ENCODE measurements around the gene THYN1.
A peak's percentile ranks its signal among the peaks of the same experiment; 100 is the strongest.

Gene THYN1

GRCh38 chr11:134223121-134223520, 30.0 kb downstream of the THYN1 start:
- H3K4me3 ChIP-seq (ENCODE audit: low read depth, low read length): peak overlapping the region; percentile 81
- no peak for DNase-seq (ENCODE audit: low read depth)

DNA sequence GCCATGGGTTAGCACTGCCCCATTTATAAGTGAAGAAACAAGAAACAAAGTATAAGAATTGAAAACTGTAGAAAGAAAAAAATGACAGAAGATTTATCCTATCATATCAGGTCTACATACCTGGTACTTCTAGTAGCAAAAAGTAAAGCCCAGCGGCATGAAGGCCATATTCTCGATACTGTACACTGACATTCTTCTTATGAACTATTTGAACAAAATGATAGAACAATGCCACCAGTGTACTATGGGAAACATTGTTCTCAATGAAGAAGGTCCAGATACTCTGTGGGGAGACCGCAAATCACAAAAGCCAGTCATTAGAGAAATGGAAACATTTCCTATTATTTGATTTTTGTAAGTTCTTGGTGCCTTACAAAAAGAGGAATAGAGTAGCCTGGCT, 36.3 kb downstream of the THYN1 start:
- TF ChIP-seq, protein P1, sequence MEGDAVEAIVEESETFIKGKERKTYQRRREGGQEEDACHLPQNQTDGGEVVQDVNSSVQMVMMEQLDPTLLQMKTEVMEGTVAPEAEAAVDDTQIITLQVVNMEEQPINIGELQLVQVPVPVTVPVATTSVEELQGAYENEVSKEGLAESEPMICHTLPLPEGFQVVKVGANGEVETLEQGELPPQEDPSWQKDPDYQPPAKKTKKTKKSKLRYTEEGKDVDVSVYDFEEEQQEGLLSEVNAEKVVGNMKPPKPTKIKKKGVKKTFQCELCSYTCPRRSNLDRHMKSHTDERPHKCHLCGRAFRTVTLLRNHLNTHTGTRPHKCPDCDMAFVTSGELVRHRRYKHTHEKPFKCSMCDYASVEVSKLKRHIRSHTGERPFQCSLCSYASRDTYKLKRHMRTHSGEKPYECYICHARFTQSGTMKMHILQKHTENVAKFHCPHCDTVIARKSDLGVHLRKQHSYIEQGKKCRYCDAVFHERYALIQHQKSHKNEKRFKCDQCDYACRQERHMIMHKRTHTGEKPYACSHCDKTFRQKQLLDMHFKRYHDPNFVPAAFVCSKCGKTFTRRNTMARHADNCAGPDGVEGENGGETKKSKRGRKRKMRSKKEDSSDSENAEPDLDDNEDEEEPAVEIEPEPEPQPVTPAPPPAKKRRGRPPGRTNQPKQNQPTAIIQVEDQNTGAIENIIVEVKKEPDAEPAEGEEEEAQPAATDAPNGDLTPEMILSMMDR (IDR thresholded peaks at IDR 0.05; ENCODE audit: low read depth, low read length, missing control alignments): no peak
- H3K4me3 ChIP-seq (ENCODE audit: low read depth, low read length): no peak overlapping the region
- DNase-seq (ENCODE audit: low read depth): no peak

More at GRCh38 chr11:134223121-134223520, 30.0 kb downstream of the THYN1 start:
- TF ChIP-seq, protein P1 (IDR thresholded peaks at IDR 0.05; ENCODE audit: low read depth, low read length, missing control alignments): no peak

GRCh38 chr11:134215836-134216235, 37.3 kb downstream of the THYN1 start:
- TF ChIP-seq, protein P1 (IDR thresholded peaks at IDR 0.05; ENCODE audit: low read depth, low read length, missing control alignments): no peak
- DNase-seq (ENCODE audit: low read depth): no peak
- no peak overlapping the region for H3K4me3 ChIP-seq (ENCODE audit: low read depth, low read length)

DNA sequence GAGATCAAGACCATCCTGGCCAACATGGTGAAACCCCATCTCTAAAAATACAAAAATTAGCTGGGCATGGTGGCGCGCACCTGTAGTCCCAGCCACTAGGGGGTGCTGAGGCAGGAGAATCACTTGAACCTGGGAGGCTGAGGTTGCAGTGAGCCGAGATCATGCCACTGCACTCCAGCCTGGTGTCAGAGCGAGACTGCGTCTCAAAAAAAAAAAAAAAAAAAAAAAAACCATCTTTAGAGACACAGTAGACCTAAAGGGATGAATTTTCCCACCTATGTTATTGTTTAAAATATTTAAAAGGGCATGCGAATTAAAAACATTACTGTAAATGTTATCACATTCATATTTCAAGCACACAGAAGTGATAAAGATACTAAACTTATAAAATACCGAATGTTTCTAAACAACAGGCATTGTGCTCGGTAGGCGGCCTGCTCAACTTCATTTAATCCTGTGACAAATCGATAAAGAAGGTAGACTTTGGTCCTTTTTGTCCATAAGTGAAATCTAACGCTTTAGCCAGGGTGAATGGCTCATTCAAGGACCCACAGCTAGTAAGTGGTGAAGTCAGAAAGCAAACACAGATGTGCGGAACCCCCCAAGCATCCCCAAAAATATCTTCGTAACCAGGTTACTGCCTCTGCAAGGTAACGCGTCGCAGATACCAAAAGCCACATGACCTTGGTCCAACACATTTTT, 45.5 kb downstream of the THYN1 start:
- TF ChIP-seq, protein P1 (IDR thresholded peaks at IDR 0.05; ENCODE audit: low read depth, low read length, missing control alignments): peak; percentile 55
- H3K4me3 ChIP-seq (ENCODE audit: low read depth, low read length): no peak overlapping the region
- no peak for DNase-seq (ENCODE audit: low read depth)

DNA sequence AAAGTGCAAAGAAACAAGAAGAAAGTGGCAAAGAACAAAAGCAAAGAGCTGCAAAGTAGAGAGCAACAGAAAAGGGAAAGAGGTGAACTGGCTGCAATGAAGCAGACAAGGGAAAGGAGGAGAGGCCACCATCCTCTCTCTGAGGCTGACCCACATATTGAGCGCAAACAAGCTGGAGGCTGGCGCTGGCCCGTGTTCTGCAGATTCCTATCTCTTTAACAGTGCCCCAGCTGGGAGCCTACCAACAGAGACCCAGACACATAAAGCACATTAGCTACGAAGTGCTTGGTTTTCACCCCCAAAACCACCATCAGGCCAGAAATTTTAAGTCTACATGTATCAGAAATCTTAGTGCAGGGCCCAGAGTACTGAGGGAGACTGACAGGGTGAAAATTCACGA, 47.0 kb downstream of the THYN1 start:
- TF ChIP-seq, protein P1 (IDR thresholded peaks at IDR 0.05; ENCODE audit: low read depth, low read length, missing control alignments): no peak
- H3K4me3 ChIP-seq (ENCODE audit: low read depth, low read length): no peak overlapping the region
- no peak for DNase-seq (ENCODE audit: low read depth)

GRCh38 chr11:134205729-134206128, 47.4 kb downstream of the THYN1 start:
- no peak overlapping the region for H3K4me3 ChIP-seq (ENCODE audit: low read depth, low read length)
- TF ChIP-seq, protein P1 (IDR thresholded peaks at IDR 0.05; ENCODE audit: low read depth, low read length, missing control alignments): no peak
- no peak for DNase-seq (ENCODE audit: low read depth)

- TF ChIP-seq, protein P1 (IDR thresholded peaks at IDR 0.05; ENCODE audit: low read depth, low read length, missing control alignments): no peak
- DNase-seq (ENCODE audit: low read depth): no peak
- no peak overlapping the region for H3K4me3 ChIP-seq (ENCODE audit: low read depth, low read length)
Measured at GRCh38 chr11:134202661-134203060, 50.5 kb downstream of the THYN1 start.

Measured in GM12864 (cell line).